ENCODE results near the gene PGA3.

The PGA3 gene

GRCh38 chr11:61176446-61176845 lies 26.9 kb upstream of the PGA3 start:
- TF ChIP-seq POLR2AphosphoS5 (IDR thresholded peaks at IDR 0.05; ENCODE audit: low read depth, low read length) (no peak), REST (IDR thresholded peaks at IDR 0.05; ENCODE audit: insufficient read depth in 1 of 2, low read depth in 2 of 2, low read length in 2 of 2) (no peak), FOXP2 (optimal IDR thresholded peaks at IDR 0.05; ENCODE audit: borderline replicate concordance, extremely low read depth, extremely low read length, insufficient read depth) (no peak), TAF1 (IDR thresholded peaks at IDR 0.05; ENCODE audit: borderline replicate concordance, insufficient read depth, low read length) (no peak), SIN3A (IDR thresholded peaks at IDR 0.05; ENCODE audit: borderline replicate concordance, insufficient read depth, low read length) (no peak)

- TF ChIP-seq FOXP2 (optimal IDR thresholded peaks at IDR 0.05; ENCODE audit: borderline replicate concordance, extremely low read depth, extremely low read length, insufficient read depth) = no peak
- no peak for TF ChIP-seq POLR2AphosphoS5 (IDR thresholded peaks at IDR 0.05; ENCODE audit: low read depth, low read length)
- TF ChIP-seq SIN3A (IDR thresholded peaks at IDR 0.05; ENCODE audit: borderline replicate concordance, insufficient read depth, low read length) = no peak
- TF ChIP-seq REST (IDR thresholded peaks at IDR 0.05; ENCODE audit: insufficient read depth in 1 of 2, low read depth in 2 of 2, low read length in 2 of 2) = no peak
These were observed 21.8 kb upstream of the PGA3 start for GRCh38 chr11:61181489-61181888.

- no peak for TF ChIP-seq SIN3A (IDR thresholded peaks at IDR 0.05; ENCODE audit: borderline replicate concordance, insufficient read depth, low read length)
These were observed 19.7 kb upstream of the PGA3 start for GRCh38 chr11:61183645-61184044.

- TF ChIP-seq FOXP2 (optimal IDR thresholded peaks at IDR 0.05; ENCODE audit: borderline replicate concordance, extremely low read depth, extremely low read length, insufficient read depth) (no peak), POLR2AphosphoS5 (IDR thresholded peaks at IDR 0.05; ENCODE audit: low read depth, low read length) (no peak), TAF1 (IDR thresholded peaks at IDR 0.05; ENCODE audit: borderline replicate concordance, insufficient read depth, low read length) (no peak), SIN3A (IDR thresholded peaks at IDR 0.05; ENCODE audit: borderline replicate concordance, insufficient read depth, low read length) (no peak), REST (IDR thresholded peaks at IDR 0.05; ENCODE audit: insufficient read depth in 1 of 2, low read depth in 2 of 2, low read length in 2 of 2) (no peak)
These were observed 16.8 kb upstream of the PGA3 start for GRCh38 chr11:61186504-61186903.

- TF ChIP-seq REST (IDR thresholded peaks at IDR 0.05; ENCODE audit: insufficient read depth in 1 of 2, low read depth in 2 of 2, low read length in 2 of 2) = no peak
- no peak for TF ChIP-seq FOXP2 (optimal IDR thresholded peaks at IDR 0.05; ENCODE audit: borderline replicate concordance, extremely low read depth, extremely low read length, insufficient read depth)
- no peak for TF ChIP-seq SIN3A (IDR thresholded peaks at IDR 0.05; ENCODE audit: borderline replicate concordance, insufficient read depth, low read length)
- TF ChIP-seq TAF1 (IDR thresholded peaks at IDR 0.05; ENCODE audit: borderline replicate concordance, insufficient read depth, low read length) = no peak
- TF ChIP-seq POLR2AphosphoS5 (IDR thresholded peaks at IDR 0.05; ENCODE audit: low read depth, low read length) = no peak
These were observed 15.7 kb upstream of the PGA3 start for GRCh38 chr11:61187505-61188130.

All from PFSK-1 (cell line).